H9 (cell line): ENCODE measurements around the gene GRIA4. TPM values are rescaled to one million over a fixed set of nuclear protein-coding genes. Genes with fewer than 3 reads are reported as not detected.

Experiments used
- DNase-seq: peaks from one replicate; pipeline ENCODE4 v3.0.0-alpha.2; 2017
- H2AFZ ChIP-seq: one replicate; pipeline ENCODE4 v1.6.1; 2013; ENCODE audit warnings: mild to moderate bottlenecking, low read length, control low read depth, moderate library complexity
- H2AK5ac ChIP-seq: 2 replicates; pipeline ENCODE4 v1.6.1; 2013; ENCODE audit warnings: low read length, control low read depth, mixed read lengths; ENCODE audit not compliant: insufficient read length
- H2BK120ac ChIP-seq: one replicate; pipeline ENCODE4 v1.6.1; 2013; ENCODE audit warnings: low read depth, mild to moderate bottlenecking, low read length, control low read depth, inconsistent platforms; ENCODE audit not compliant: poor library complexity, severe bottlenecking
- H2BK12ac ChIP-seq: 2 replicates; pipeline ENCODE4 v1.6.1; 2013; ENCODE audit warnings: low read length, control low read depth, mixed read lengths, low read depth; ENCODE audit not compliant: insufficient read length
- H2BK15ac ChIP-seq: 2 replicates; pipeline ENCODE4 v1.6.1; 2013; ENCODE audit warnings: low read depth, low read length, control low read depth
- H2BK20ac ChIP-seq: one replicate; pipeline ENCODE4 v1.6.1; 2013; ENCODE audit warnings: low read depth, mild to moderate bottlenecking, low read length, control low read depth, inconsistent platforms; ENCODE audit not compliant: poor library complexity, severe bottlenecking
- H2BK5ac ChIP-seq: 2 replicates; pipeline ENCODE4 v1.6.1; 2013; ENCODE audit warnings: low read length, control low read depth, mixed read lengths; ENCODE audit not compliant: insufficient read length
- H3K14ac ChIP-seq: 2 replicates; pipeline ENCODE4 v1.6.1; 2013; ENCODE audit warnings: low read length, control low read depth; ENCODE audit not compliant: insufficient read depth
- H3K18ac ChIP-seq: 2 replicates; pipeline ENCODE4 v1.6.1; 2013; ENCODE audit warnings: low read depth, mild to moderate bottlenecking, mixed read lengths, low read length, control low read depth; ENCODE audit not compliant: insufficient read length
- H3K23ac ChIP-seq: 2 replicates; pipeline ENCODE4 v1.6.1; 2013; ENCODE audit warnings: low read length, control low read depth, mixed read lengths, low read depth; ENCODE audit not compliant: insufficient read length
- H3K23me2 ChIP-seq: 2 replicates; pipeline ENCODE4 v1.6.1; 2013; ENCODE audit warnings: low read depth, mild to moderate bottlenecking, mixed read lengths, low read length, control low read depth; ENCODE audit not compliant: insufficient read length, poor library complexity, severe bottlenecking
- H3K27ac ChIP-seq: 2 replicates; pipeline ENCODE4 v1.5.1; 2013; ENCODE audit warnings: low read length, control low read depth, mixed read lengths, low read depth; ENCODE audit not compliant: insufficient read length
- H3K27me3 ChIP-seq: 2 replicates; pipeline ENCODE4 v1.6.1; 2013; ENCODE audit warnings: low read length, control low read depth, inconsistent platforms; ENCODE audit not compliant: insufficient read depth
- H3K4ac ChIP-seq: 2 replicates; pipeline ENCODE4 v1.6.1; 2013; ENCODE audit warnings: low read depth, mild to moderate bottlenecking, control low read depth, inconsistent platforms, low read length, moderate library complexity
- H3K4me1 ChIP-seq: 2 replicates; pipeline ENCODE4 v1.6.1; 2013; ENCODE audit warnings: low read length, control low read depth, inconsistent platforms; ENCODE audit not compliant: insufficient read depth
- H3K4me2 ChIP-seq: 2 replicates; pipeline ENCODE4 v1.6.1; 2013; ENCODE audit warnings: low read length, control low read depth, mixed read lengths; ENCODE audit not compliant: insufficient read length, insufficient read depth
- H3K56ac ChIP-seq: 2 replicates; pipeline ENCODE4 v1.6.1; 2013; ENCODE audit warnings: low read depth, mild to moderate bottlenecking, mixed read lengths, low read length, control low read depth; ENCODE audit not compliant: insufficient read length
- H3K79me1 ChIP-seq: 2 replicates; pipeline ENCODE4 v1.6.1; 2013; ENCODE audit warnings: low read depth, mild to moderate bottlenecking, moderate library complexity, low read length, control low read depth, inconsistent platforms; ENCODE audit not compliant: insufficient read depth, poor library complexity, severe bottlenecking
- H3K79me2 ChIP-seq: 2 replicates; pipeline ENCODE4 v1.6.1; 2013; ENCODE audit warnings: low read length, control low read depth, inconsistent platforms; ENCODE audit not compliant: insufficient read depth
- H3K9ac ChIP-seq: 2 replicates; pipeline ENCODE4 v1.6.1; 2013; ENCODE audit warnings: low read length, control low read depth, mixed read lengths; ENCODE audit not compliant: insufficient read length; ENCODE audit errors: extremely low read depth
- H3K9me3 ChIP-seq: one replicate; pipeline ENCODE4 v1.6.1; 2013; ENCODE audit warnings: low read depth, low read length, inconsistent platforms; ENCODE audit not compliant: control insufficient read depth
- H3T11ph ChIP-seq: one replicate; pipeline ENCODE4 v1.6.1; 2013; ENCODE audit warnings: mild to moderate bottlenecking, low read length, control low read depth, inconsistent platforms
- H4K20me1 ChIP-seq: one replicate; pipeline ENCODE4 v1.6.1; 2013; ENCODE audit not compliant: control insufficient read depth, insufficient read length, insufficient read depth
- H4K5ac ChIP-seq: 2 replicates; pipeline ENCODE4 v1.6.1; 2013; ENCODE audit warnings: low read depth, mild to moderate bottlenecking, mixed read lengths, low read length, control low read depth; ENCODE audit not compliant: insufficient read length
- H4K8ac ChIP-seq: replicated peaks from 2 replicates; pipeline ENCODE4 v1.6.1; 2013; ENCODE audit warnings: low read length, control low read depth, mixed read lengths, low read depth; ENCODE audit not compliant: insufficient read length
- H4K91ac ChIP-seq: 2 replicates; pipeline ENCODE4 v1.6.1; 2013; ENCODE audit warnings: low read depth, mild to moderate bottlenecking, moderate library complexity, mixed read lengths, low read length, control low read depth; ENCODE audit not compliant: insufficient read length
- H3K27ac Mint-ChIP-seq, 3 experiments: 2 replicates in 2 of 3; 3 replicates in 1 of 3; pipeline ENCODE4 v1.8.0; 2020 to 2021; ENCODE audit warnings: mixed read lengths in 3 of 3, mild to moderate bottlenecking in 1 of 3, moderate library complexity in 1 of 3
- H3K27me3 Mint-ChIP-seq: 2 replicates; pipeline ENCODE4 v1.8.0; 2021; ENCODE audit warnings: low read depth, mild to moderate bottlenecking, moderate library complexity, mixed read lengths
- H3K36me3 Mint-ChIP-seq, 3 experiments: 2 replicates in 2 of 3; 3 replicates in 1 of 3; pipeline ENCODE4 v1.8.0; 2020 to 2021; ENCODE audit warnings: low read depth in 3 of 3, mixed read lengths in 3 of 3; ENCODE audit not compliant: insufficient read depth in 1 of 3
- H3K4me1 Mint-ChIP-seq, 2 experiments: 2 replicates each; pipeline ENCODE4 v1.8.0; 2020; ENCODE audit warnings: mixed read lengths in 2 of 2
- H3K4me3 Mint-ChIP-seq, 2 experiments: 2 replicates in 1 of 2; 3 replicates in 1 of 2; pipeline ENCODE4 v1.8.0; 2020 to 2021; ENCODE audit warnings: mild to moderate bottlenecking in 2 of 2, mixed read lengths in 2 of 2, moderate library complexity in 1 of 2
- H3K9me3 Mint-ChIP-seq, 2 experiments: 2 replicates in 1 of 2; 3 replicates in 1 of 2; pipeline ENCODE4 v1.8.0; 2020; ENCODE audit warnings: mild to moderate bottlenecking in 2 of 2, mixed read lengths in 2 of 2, moderate library complexity in 1 of 2
- CTCF ChIP-seq: fragments of 200-600 bp; sonication (generic); conservative IDR thresholded peaks from 3 replicates; pipeline ENCODE4 v1.8.0; 2021; ENCODE audit warnings: antibody characterized with exemption, mild to moderate bottlenecking
- WGBS: extraction: QIAGEN DNeasy Blood & Tissue Kit; methylation state at CpG from one replicate; pipeline ENCODE4 v1.1.7; 2013; ENCODE audit warnings: missing lambda C conversion rate, low lambda C conversion rate, mixed read lengths; ENCODE audit not compliant: insufficient read length; ENCODE audit errors: extremely low coverage; 5-methylcytosine and 5-hydroxymethylcytosine counted together
- total RNA-seq: library from RNA; stranded (reverse); gene quantifications from 2 replicates; pipeline ENCODE4 v1.2.1, GENCODE V29; 2021

GRIA4 gene
- total RNA-seq, 1 experiment from 2014 or later, result 0.83 TPM

DNA sequence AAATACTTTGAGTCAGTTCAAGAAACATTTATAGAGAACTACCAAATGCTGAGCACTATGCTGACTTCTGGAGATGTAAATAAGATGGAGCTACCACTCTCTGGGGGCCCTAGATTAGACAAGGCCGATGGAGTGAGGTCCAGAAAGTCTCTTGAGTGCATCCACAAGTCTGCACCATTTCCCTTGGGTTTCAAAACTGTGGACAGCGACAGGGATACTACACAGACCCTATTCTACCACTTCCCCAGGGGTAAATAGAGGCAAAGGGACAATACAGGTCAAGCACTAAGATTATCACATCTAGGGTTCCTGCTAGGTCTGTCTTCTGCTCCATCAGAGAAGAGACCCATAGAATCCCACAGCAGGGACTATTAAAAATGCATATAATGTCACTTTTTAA lies 183.2 kb downstream of the GRIA4 start:
- no peak overlapping the region for H3K4me3 Mint-ChIP-seq
- no peaks in the 10 kb centered on the region for H3K36me3 Mint-ChIP-seq
- Histone ChIP-seq H3K4me1 (no peaks in the 10 kb centered on the region), H2AFZ (no peak overlapping the region), H2BK15ac (no peak overlapping the region), H4K20me1 (no peaks in the 10 kb centered on the region), H4K91ac (no peak overlapping the region), H3K23me2 (no peaks in the 10 kb centered on the region), H3K9ac (no peak overlapping the region), H3T11ph (no peak overlapping the region), H3K4me2 (no peak overlapping the region), H3K56ac (no peak overlapping the region), H3K23ac (no peak overlapping the region), H2BK12ac (no peak overlapping the region), H3K4ac (no peak overlapping the region), H4K5ac (no peak overlapping the region), H3K14ac (no peak overlapping the region), H3K9me3 (no peaks in the 10 kb centered on the region), H2BK120ac (no peak overlapping the region), H2BK20ac (no peak overlapping the region), H3K79me1 (no peaks in the 10 kb centered on the region), H2AK5ac (no peak overlapping the region), H4K8ac (no peak overlapping the region), H2BK5ac (no peak overlapping the region), H3K79me2 (no peaks in the 10 kb centered on the region), H3K27ac (no peak overlapping the region), H3K27me3 (no peaks in the 10 kb centered on the region), H3K18ac (no peak overlapping the region)
- WGBS, result no CpG with 5 or more reads among the region's 2 CpGs
- H3K9me3 Mint-ChIP-seq, result no peaks in the 10 kb centered on the region
- DNase-seq, result no peak
- no peak for TF ChIP-seq CTCF
- no peak overlapping the region for H3K27ac Mint-ChIP-seq
- peaks cover 5% of the 10 kb centered on the region in 2 experiments for H3K4me1 Mint-ChIP-seq
- no peaks in the 10 kb centered on the region for H3K27me3 Mint-ChIP-seq
